MM.1S (cell line): ENCODE measurements around the gene PURA.

Experiments
- DNase-seq: peaks from one replicate; pipeline ENCODE4 v3.0.0-alpha.2; 2015
- H2AFZ ChIP-seq: fragments of 300-600 bp; sonication (generic); 2 replicates; pipeline ENCODE4 v1.6.0; 2016; ENCODE audit warnings: antibody characterized with exemption, low read length
- H3F3A ChIP-seq: fragments of 300-600 bp; sonication (generic); 2 replicates; pipeline ENCODE4 v1.6.1; 2016; ENCODE audit warnings: mild to moderate bottlenecking, antibody characterized with exemption, low read length, moderate library complexity, mixed read lengths; ENCODE audit not compliant: insufficient read depth
- H3K27ac ChIP-seq: fragments of 300-600 bp; sonication (generic); 2 replicates; pipeline ENCODE4 v1.5.1; 2016; ENCODE audit warnings: mild to moderate bottlenecking, low read length
- H3K27me3 ChIP-seq: fragments of 300-600 bp; sonication (generic); replicated peaks from 2 replicates; pipeline ENCODE4 v1.6.0; 2016; ENCODE audit warnings: low read length; ENCODE audit not compliant: insufficient read depth
- H3K36me3 ChIP-seq: fragments of 300-600 bp; sonication (generic); replicated peaks from 2 replicates; pipeline ENCODE4 v1.6.1; 2016; ENCODE audit warnings: mild to moderate bottlenecking, low read length, mixed read lengths; ENCODE audit not compliant: insufficient read depth
- H3K4me1 ChIP-seq: fragments of 300-600 bp; sonication (generic); 2 replicates; pipeline ENCODE4 v1.6.1; 2016; ENCODE audit warnings: low read length, mixed read lengths
- H3K4me2 ChIP-seq: fragments of 300-600 bp; sonication (generic); 2 replicates; pipeline ENCODE4 v1.6.0; 2016; ENCODE audit warnings: low read depth, low read length
- H3K4me3 ChIP-seq: fragments of 300-600 bp; sonication (generic); 2 replicates; pipeline ENCODE4 v1.5.1; 2016; ENCODE audit warnings: low read length, mixed read lengths
- H3K79me2 ChIP-seq: fragments of 300-600 bp; sonication (generic); 2 replicates; pipeline ENCODE4 v1.6.1; 2016; ENCODE audit warnings: mixed run types, low read length, mixed read lengths
- H3K9ac ChIP-seq: fragments of 300-600 bp; sonication (generic); 2 replicates; pipeline ENCODE4 v1.6.1; 2016; ENCODE audit warnings: low read length, mixed read lengths
- H3K9me2 ChIP-seq: fragments of 300-600 bp; sonication (generic); replicated peaks from 2 replicates; pipeline ENCODE4 v1.6.1; 2016; ENCODE audit warnings: mild to moderate bottlenecking, low read length, mixed read lengths; ENCODE audit not compliant: insufficient read depth
- H3K9me3 ChIP-seq: fragments of 300-600 bp; sonication (generic); replicated peaks from 2 replicates; pipeline ENCODE4 v1.6.1; 2016; ENCODE audit warnings: mild to moderate bottlenecking, low read length, mixed read lengths; ENCODE audit not compliant: insufficient read depth
- H4K20me1 ChIP-seq: fragments of 300-600 bp; sonication (generic); 2 replicates; pipeline ENCODE4 v1.6.1; 2016; ENCODE audit warnings: mild to moderate bottlenecking, low read length, moderate library complexity, mixed read lengths; ENCODE audit not compliant: insufficient read depth
- CTCF ChIP-seq: fragments of 300-600 bp; sonication (generic); IDR thresholded peaks from 2 replicates; pipeline ENCODE4 v1.5.1; 2016; ENCODE audit warnings: antibody characterized with exemption, low read length, mixed read lengths
- EZH2 ChIP-seq: fragments of 300-600 bp; sonication (generic); optimal IDR thresholded peaks from 2 replicates; pipeline ENCODE3; 2017; ENCODE audit warnings: low read depth, mild to moderate bottlenecking, antibody characterized with exemption, low read length, mixed read lengths
- EZH2phosphoT487 ChIP-seq: fragments of 300-600 bp; sonication (generic); IDR thresholded peaks from 2 replicates; pipeline ENCODE4 v1.6.1; 2018; ENCODE audit warnings: antibody characterized with exemption, low read length

The PURA gene

GRCh38 chr5:140083120-140083519, 30.8 kb upstream of the PURA start:
- H3K27ac ChIP-seq, result no peak overlapping the region
- no peaks in the 10 kb centered on the region for H4K20me1 ChIP-seq
- no peak for DNase-seq
- TF ChIP-seq CTCF, result no peak
- TF ChIP-seq EZH2, result no peak
- no peak for TF ChIP-seq EZH2phosphoT487
- H3F3A ChIP-seq, result no peaks in the 10 kb centered on the region
- H3K9ac ChIP-seq, result no peak overlapping the region
- no peaks in the 10 kb centered on the region for H3K4me1 ChIP-seq
- no peaks in the 10 kb centered on the region for H3K9me3 ChIP-seq
- H3K9me2 ChIP-seq, result no peaks in the 10 kb centered on the region
- H3K36me3 ChIP-seq, result no peaks in the 10 kb centered on the region
- H3K79me2 ChIP-seq, result no peaks in the 10 kb centered on the region
- H3K4me2 ChIP-seq, result no peak overlapping the region
- H3K27me3 ChIP-seq, result no peaks in the 10 kb centered on the region
- no peak overlapping the region for H2AFZ ChIP-seq
- no peak overlapping the region for H3K4me3 ChIP-seq

- H3K27ac ChIP-seq, result no peak overlapping the region
- no peak overlapping the region for H3K9ac ChIP-seq
- H3K79me2 ChIP-seq, result no peaks in the 10 kb centered on the region
- H3K36me3 ChIP-seq, result no peaks in the 10 kb centered on the region
- H3K9me2 ChIP-seq, result no peaks in the 10 kb centered on the region
- H3K4me3 ChIP-seq, result no peak overlapping the region
- no peaks in the 10 kb centered on the region for H3F3A ChIP-seq
- H4K20me1 ChIP-seq, result no peaks in the 10 kb centered on the region
- DNase-seq, result no peak
- H3K27me3 ChIP-seq, result no peaks in the 10 kb centered on the region
- H3K4me1 ChIP-seq, result no peaks in the 10 kb centered on the region
- no peak for TF ChIP-seq EZH2
- TF ChIP-seq CTCF, result no peak
- TF ChIP-seq EZH2phosphoT487, result no peak
- no peak overlapping the region for H3K4me2 ChIP-seq
- no peaks in the 10 kb centered on the region for H3K9me3 ChIP-seq
- H2AFZ ChIP-seq, result no peak overlapping the region
Measured at GRCh38 chr5:140083650-140084049, 30.3 kb upstream of the PURA start.

GRCh38 chr5:140084541-140084940, 29.4 kb upstream of the PURA start:
- Histone ChIP-seq H3F3A (no peaks in the 10 kb centered on the region), H2AFZ (no peak overlapping the region), H3K79me2 (no peaks in the 10 kb centered on the region), H3K9ac (no peak overlapping the region), H3K36me3 (no peaks in the 10 kb centered on the region), H3K9me3 (no peaks in the 10 kb centered on the region), H3K9me2 (no peaks in the 10 kb centered on the region), H3K27ac (no peak overlapping the region), H3K4me1 (no peaks in the 10 kb centered on the region), H3K27me3 (no peaks in the 10 kb centered on the region), H3K4me2 (no peak overlapping the region), H3K4me3 (no peak overlapping the region), H4K20me1 (no peaks in the 10 kb centered on the region)
- no peak for TF ChIP-seq EZH2phosphoT487
- TF ChIP-seq CTCF, result no peak
- no peak for TF ChIP-seq EZH2
- no peak for DNase-seq

- H3K9me3 ChIP-seq, result no peaks in the 10 kb centered on the region
- no peaks in the 10 kb centered on the region for H3K79me2 ChIP-seq
- no peak overlapping the region for H2AFZ ChIP-seq
- H3K27ac ChIP-seq, result no peak overlapping the region
- H3K4me1 ChIP-seq, result no peaks in the 10 kb centered on the region
- H3K27me3 ChIP-seq, result no peaks in the 10 kb centered on the region
- H3K4me3 ChIP-seq, result no peak overlapping the region
- H4K20me1 ChIP-seq, result no peaks in the 10 kb centered on the region
- H3K36me3 ChIP-seq, result no peaks in the 10 kb centered on the region
- no peaks in the 10 kb centered on the region for H3K9me2 ChIP-seq
- no peaks in the 10 kb centered on the region for H3F3A ChIP-seq
- H3K4me2 ChIP-seq, result no peak overlapping the region
- DNase-seq, result no peak
- TF ChIP-seq CTCF, result no peak
- H3K9ac ChIP-seq, result no peak overlapping the region
Measured at GRCh38 chr5:140090251-140090650, 23.7 kb upstream of the PURA start.
